Measurements from ENCODE around the gene BLID. TPM values are rescaled to one million over a fixed set of nuclear protein-coding genes. Genes with fewer than 3 reads are reported as not detected.

Gene BLID
- total RNA-seq, 1 donor from 2014 or later = 1.9 TPM

DNA sequence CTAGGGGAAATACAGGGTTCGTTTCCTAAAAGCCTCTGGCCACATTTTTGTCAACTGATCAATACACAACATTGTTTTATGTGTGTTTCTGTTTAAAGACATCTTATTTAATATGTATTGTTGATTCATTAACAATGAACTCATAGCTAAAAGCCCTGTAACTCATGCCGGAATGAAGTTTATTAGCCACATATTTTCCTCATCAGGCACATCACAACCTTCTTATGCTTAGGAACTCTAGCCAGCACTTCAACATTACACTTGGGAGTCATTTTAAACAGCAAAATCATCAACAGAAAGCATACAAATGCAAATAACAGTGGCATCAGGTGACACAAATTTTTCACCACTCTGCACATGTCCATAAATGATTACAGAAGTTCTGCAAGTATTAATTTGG lies 15.1 kb upstream of the BLID start:
- no peak for DNase-seq (ENCODE audit: low read depth)
- TF ChIP-seq, protein P1, sequence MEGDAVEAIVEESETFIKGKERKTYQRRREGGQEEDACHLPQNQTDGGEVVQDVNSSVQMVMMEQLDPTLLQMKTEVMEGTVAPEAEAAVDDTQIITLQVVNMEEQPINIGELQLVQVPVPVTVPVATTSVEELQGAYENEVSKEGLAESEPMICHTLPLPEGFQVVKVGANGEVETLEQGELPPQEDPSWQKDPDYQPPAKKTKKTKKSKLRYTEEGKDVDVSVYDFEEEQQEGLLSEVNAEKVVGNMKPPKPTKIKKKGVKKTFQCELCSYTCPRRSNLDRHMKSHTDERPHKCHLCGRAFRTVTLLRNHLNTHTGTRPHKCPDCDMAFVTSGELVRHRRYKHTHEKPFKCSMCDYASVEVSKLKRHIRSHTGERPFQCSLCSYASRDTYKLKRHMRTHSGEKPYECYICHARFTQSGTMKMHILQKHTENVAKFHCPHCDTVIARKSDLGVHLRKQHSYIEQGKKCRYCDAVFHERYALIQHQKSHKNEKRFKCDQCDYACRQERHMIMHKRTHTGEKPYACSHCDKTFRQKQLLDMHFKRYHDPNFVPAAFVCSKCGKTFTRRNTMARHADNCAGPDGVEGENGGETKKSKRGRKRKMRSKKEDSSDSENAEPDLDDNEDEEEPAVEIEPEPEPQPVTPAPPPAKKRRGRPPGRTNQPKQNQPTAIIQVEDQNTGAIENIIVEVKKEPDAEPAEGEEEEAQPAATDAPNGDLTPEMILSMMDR (conservative IDR thresholded peaks at IDR 0.05; ENCODE audit: low read depth, low read length) = no peak
- H3K4me3 ChIP-seq (ENCODE audit: low read depth, low read length) = no peak overlapping the region

DNA sequence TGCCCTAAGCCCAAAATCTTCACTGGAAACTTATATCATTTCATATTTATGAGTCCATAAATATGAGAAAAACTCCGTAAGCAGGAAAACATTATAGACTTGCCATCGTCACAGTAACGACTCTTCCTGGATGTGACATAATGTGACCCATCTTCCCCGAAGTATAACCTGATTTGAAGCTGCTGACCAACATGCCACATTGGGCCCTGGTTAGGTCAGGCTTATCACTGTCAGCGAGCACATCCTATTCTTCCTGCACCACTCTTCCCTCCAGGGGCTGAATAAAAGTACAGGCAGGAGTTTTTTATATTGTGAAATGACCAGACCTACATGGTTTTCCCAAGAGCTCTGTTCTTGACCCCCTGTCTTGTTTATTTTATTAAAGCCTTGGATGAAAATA lies 12.1 kb upstream of the BLID start:
- no peak for DNase-seq (ENCODE audit: low read depth)
- TF ChIP-seq, protein P1 (conservative IDR thresholded peaks at IDR 0.05; ENCODE audit: low read depth, low read length) = no peak
- H3K4me3 ChIP-seq (ENCODE audit: low read depth, low read length) = no peak overlapping the region

DNA sequence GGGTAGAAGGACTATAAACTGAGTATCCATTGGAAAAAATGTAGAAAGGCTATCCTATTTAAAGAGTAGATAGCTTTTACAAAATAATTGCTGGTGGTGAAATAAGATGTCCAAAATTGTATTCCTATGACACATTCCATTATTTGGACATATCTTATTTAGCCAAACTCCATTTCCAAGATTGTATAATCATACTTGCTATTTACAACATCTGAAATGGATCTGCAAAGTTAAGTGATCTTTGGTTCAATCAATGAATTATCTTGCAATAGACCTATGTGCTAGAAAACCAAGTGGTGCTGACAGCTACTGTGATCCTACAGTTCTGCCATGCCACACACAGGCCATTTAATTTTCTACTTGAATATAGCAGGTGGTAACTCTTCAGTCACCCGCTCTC lies 11.0 kb upstream of the BLID start:
- TF ChIP-seq, protein P1 (conservative IDR thresholded peaks at IDR 0.05; ENCODE audit: low read depth, low read length) = no peak
- no peak for DNase-seq (ENCODE audit: low read depth)
- no peak overlapping the region for H3K4me3 ChIP-seq (ENCODE audit: low read depth, low read length)

DNA sequence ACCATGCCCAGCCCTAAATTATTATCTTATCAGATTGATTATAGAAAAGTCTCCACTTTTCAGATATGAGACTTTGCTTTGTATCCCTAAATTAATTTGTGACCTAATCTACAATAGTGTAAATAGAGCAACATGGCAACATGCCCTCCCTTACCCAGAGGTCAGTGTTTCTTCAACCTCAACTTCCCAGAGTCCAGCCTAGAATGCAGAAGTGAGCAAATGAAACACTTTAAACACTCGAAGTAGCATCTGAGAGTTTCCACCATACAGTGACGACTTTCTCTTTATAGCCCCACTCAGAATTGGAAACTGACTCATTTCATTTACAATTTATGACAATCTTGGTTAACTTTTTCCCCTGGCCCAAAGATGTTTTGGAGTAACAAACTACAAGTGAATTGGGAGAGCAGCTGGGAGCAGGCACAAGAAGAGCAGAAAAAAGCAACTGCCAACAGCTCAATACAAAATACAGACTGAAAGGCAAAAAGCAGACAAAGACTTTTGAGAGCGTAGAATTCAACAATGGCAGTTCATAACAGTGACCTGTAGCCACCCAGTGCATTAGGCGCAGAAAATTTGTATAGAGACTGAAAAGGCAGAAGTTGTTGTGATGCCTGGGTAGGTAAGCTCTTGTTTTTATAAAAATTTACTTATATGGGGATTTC lies 10.1 kb upstream of the BLID start:
- no peak overlapping the region for H3K4me3 ChIP-seq (ENCODE audit: low read depth, low read length)
- TF ChIP-seq, protein P1 (conservative IDR thresholded peaks at IDR 0.05; ENCODE audit: low read depth, low read length) = no peak
- DNase-seq (ENCODE audit: low read depth) = no peak

DNA sequence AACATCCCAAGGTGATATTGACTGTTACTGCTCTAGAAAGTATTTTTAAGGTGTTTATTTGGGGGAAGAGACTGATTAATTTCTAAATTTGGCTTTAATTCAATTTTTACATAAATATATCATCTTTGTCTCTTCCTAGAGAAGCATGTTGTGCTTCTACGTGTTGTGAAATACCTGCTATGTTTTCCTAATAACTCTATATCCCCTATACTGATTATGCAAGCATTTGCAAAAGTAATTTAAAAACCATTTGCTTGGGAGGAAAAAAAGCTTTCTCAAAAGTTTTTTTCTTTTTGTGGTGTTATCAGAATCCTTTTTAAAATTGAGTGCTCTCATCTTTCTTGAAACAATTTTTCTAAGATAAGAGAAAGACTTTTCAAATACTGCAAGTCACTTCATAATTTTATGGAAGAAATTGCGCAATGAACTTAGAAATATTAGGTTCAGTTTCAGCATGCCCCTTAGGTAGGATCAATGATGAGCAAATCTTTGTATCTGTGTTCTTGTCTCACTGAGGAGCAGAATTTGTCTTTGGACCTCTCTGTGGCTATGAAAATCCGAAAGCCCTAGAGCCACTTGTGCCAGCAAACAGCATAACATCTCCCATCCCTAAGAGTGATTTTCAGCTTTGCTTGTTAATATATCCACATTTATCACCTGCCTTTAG lies 7.4 kb upstream of the BLID start:
- no peak overlapping the region for H3K4me3 ChIP-seq (ENCODE audit: low read depth, low read length)
- TF ChIP-seq, protein P1 (conservative IDR thresholded peaks at IDR 0.05; ENCODE audit: low read depth, low read length) = no peak
- no peak for DNase-seq (ENCODE audit: low read depth)

DNA sequence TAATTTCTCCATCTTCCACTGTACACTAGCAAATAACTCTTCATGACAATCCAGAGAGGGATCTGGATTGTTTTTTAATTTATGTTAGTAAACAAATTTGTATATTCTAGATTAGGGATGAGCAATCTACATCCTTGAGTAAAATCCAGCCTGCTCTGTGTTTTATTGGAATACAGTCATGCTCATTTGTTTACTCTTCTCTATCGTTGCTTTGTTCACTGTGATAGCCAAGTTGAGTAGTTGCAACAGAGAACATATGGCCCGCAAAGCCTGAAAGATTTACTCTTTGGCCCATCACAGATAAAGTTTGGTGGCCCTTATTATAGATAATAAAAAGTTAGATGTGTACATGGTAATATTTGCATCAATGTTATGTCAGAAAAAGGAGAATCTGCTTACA lies 6.2 kb upstream of the BLID start:
- TF ChIP-seq, protein P1 (conservative IDR thresholded peaks at IDR 0.05; ENCODE audit: low read depth, low read length) = no peak
- no peak for DNase-seq (ENCODE audit: low read depth)

DNA sequence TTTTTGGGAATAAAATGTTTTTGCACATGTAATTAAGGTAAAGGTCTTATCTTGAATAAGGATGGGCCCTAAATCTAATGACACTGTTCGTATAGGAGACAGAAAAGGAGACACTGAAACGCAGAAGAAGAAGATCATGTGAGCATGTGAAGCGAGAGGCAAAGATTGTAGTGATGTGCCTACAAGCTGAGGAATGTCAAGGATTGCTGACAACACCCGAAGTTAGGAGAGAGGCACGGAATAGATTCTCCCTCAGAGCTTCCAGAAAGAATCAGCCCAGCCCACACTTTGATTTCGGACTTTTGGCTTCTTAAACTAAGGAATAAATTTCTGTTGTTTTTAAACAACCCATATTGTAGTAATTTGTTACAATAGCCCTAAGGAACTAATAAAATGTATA lies 4.1 kb upstream of the BLID start:
- TF ChIP-seq, protein P1 (conservative IDR thresholded peaks at IDR 0.05; ENCODE audit: low read depth, low read length) = no peak
- no peak for DNase-seq (ENCODE audit: low read depth)
- H3K4me3 ChIP-seq (ENCODE audit: low read depth, low read length) = no peak overlapping the region

More for the DNA sequence above, 6.2 kb upstream of the BLID start:
- H3K4me3 ChIP-seq (ENCODE audit: low read depth, low read length) = no peak overlapping the region
